WTC11 (cell line): ENCODE results near the gene SLC27A6. TPM values are rescaled to one million over a fixed set of nuclear protein-coding genes. Genes with fewer than 3 reads are reported as not detected.

Experiments used
- ATAC-seq: fragments of 200-7000 bp; cut with Tn5 transposase; 2 replicates; pipeline ENCODE4 v1.10.0; 2021; ENCODE audit warnings: mild to moderate bottlenecking, moderate library complexity
- CTCF ChIA-PET: fragments of 300-600 bp; sonication (Branson Sonifier 250); formaldehyde crosslinking; loops from one replicate; lab custom pipeline; 2021; ENCODE audit warnings: antibody characterized with exemption; lab: Charles Lee
- POLR2A ChIA-PET: fragments of 350-600 bp; sonication (Branson Sonifier 250); formaldehyde crosslinking; loops from one replicate; lab custom pipeline; 2021; ENCODE audit warnings: antibody characterized with exemption; lab: Charles Lee
- DNase-seq: peaks from one replicate; pipeline ENCODE4 v3.0.0; 2021; ENCODE audit warnings: low spot score
- H3K27ac Mint-ChIP-seq: 2 replicates; pipeline ENCODE4 v1.8.0; 2021; ENCODE audit warnings: mixed read lengths
- H3K27me3 Mint-ChIP-seq: 2 replicates; pipeline ENCODE4 v1.8.0; 2021; ENCODE audit warnings: low read depth, mild to moderate bottlenecking, moderate library complexity, mixed read lengths
- H3K36me3 Mint-ChIP-seq: 2 replicates; pipeline ENCODE4 v1.8.0; 2021; ENCODE audit warnings: mixed read lengths
- H3K4me1 Mint-ChIP-seq: 2 replicates; pipeline ENCODE4 v1.8.0; 2022; ENCODE audit warnings: mixed read lengths
- H3K4me3 Mint-ChIP-seq: 2 replicates; pipeline ENCODE4 v1.8.0; 2021; ENCODE audit warnings: mild to moderate bottlenecking, moderate library complexity, mixed read lengths
- H3K9me3 Mint-ChIP-seq: 2 replicates; pipeline ENCODE4 v1.8.0; 2021; ENCODE audit warnings: mixed read lengths
- CREB1 ChIP-seq: sonication (generic); formaldehyde crosslinking; IDR thresholded peaks from 2 replicates; pipeline ENCODE4 v1.8.0; 2023; ENCODE audit warnings: mild to moderate bottlenecking, missing genetic modification reagents
- FOXK1 ChIP-seq: sonication (generic); formaldehyde crosslinking; IDR thresholded peaks from 2 replicates; pipeline ENCODE4 v1.8.0; 2022; ENCODE audit warnings: mild to moderate bottlenecking, moderate library complexity, missing genetic modification reagents
- JAZF1 ChIP-seq: fragments of 250-450 bp; sonication (Bioruptor Pico); IDR thresholded peaks from 2 replicates; pipeline ENCODE4 v1.9.0; 2021; ENCODE audit warnings: moderate library complexity, mild to moderate bottlenecking, inconsistent platforms
- NR3C1 ChIP-seq: sonication (generic); formaldehyde crosslinking; conservative IDR thresholded peaks from 2 replicates; pipeline ENCODE4 v1.8.1; 2023; ENCODE audit warnings: low read depth, mild to moderate bottlenecking, missing genetic modification reagents
- RELA ChIP-seq: sonication (generic); formaldehyde crosslinking; IDR thresholded peaks from 2 replicates; pipeline ENCODE4 v1.8.1; 2022; ENCODE audit warnings: missing genetic modification reagents, mild to moderate bottlenecking, borderline replicate concordance
- ZNF423 ChIP-seq: fragments of 250-450 bp; sonication (Bioruptor Pico); IDR thresholded peaks from 2 replicates; pipeline ENCODE4 v2.1.2; 2022; ENCODE audit warnings: mild to moderate bottlenecking, moderate library complexity
- total RNA-seq: library from RNA; stranded (reverse); gene quantifications from 3 replicates; pipeline ENCODE4 v1.2.3, GENCODE V29; 2021
- TF ChIP-seq, protein P1 (sequence below): sonication (generic); formaldehyde crosslinking; IDR thresholded peaks from 2 replicates; pipeline ENCODE4 v1.8.0; 2022; ENCODE audit warnings: mild to moderate bottlenecking, missing genetic modification reagents
- TF ChIP-seq, protein P2 (sequence below): sonication (generic); formaldehyde crosslinking; IDR thresholded peaks from 2 replicates; pipeline ENCODE4 v1.8.1; 2023; ENCODE audit warnings: mild to moderate bottlenecking, missing genetic modification reagents, moderate library complexity

SLC27A6 gene
- total RNA-seq, 1 experiment from 2014 or later: 3.6 TPM

DNA sequence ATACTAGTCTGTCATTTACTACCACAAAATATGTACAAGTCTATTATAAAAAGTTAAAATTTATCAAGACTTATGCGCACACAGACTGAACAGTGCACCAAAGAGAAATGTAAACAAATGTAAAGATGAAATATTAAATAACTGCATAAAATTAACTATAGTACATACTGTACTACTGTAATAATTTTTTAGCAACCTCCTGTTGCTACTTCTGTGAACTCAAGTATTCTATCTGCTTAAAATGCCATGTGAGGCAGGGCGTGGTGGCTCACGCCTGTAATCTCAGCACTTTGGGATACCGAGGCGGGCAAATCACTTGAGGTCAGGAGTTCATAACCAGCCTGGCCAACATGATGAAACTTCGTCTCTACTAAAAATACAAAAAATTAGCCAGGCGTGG, 115.5 kb downstream of the SLC27A6 start (continued):
- TF ChIP-seq, protein P1, sequence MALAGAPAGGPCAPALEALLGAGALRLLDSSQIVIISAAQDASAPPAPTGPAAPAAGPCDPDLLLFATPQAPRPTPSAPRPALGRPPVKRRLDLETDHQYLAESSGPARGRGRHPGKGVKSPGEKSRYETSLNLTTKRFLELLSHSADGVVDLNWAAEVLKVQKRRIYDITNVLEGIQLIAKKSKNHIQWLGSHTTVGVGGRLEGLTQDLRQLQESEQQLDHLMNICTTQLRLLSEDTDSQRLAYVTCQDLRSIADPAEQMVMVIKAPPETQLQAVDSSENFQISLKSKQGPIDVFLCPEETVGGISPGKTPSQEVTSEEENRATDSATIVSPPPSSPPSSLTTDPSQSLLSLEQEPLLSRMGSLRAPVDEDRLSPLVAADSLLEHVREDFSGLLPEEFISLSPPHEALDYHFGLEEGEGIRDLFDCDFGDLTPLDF (CRISPR knock-in tag): no peak
- TF ChIP-seq CREB1 (CRISPR knock-in tag): no peak
- TF ChIP-seq, protein P2, sequence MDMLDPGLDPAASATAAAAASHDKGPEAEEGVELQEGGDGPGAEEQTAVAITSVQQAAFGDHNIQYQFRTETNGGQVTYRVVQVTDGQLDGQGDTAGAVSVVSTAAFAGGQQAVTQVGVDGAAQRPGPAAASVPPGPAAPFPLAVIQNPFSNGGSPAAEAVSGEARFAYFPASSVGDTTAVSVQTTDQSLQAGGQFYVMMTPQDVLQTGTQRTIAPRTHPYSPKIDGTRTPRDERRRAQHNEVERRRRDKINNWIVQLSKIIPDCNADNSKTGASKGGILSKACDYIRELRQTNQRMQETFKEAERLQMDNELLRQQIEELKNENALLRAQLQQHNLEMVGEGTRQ: no peak
- TF ChIP-seq NR3C1 (CRISPR knock-in tag): no peak

DNA sequence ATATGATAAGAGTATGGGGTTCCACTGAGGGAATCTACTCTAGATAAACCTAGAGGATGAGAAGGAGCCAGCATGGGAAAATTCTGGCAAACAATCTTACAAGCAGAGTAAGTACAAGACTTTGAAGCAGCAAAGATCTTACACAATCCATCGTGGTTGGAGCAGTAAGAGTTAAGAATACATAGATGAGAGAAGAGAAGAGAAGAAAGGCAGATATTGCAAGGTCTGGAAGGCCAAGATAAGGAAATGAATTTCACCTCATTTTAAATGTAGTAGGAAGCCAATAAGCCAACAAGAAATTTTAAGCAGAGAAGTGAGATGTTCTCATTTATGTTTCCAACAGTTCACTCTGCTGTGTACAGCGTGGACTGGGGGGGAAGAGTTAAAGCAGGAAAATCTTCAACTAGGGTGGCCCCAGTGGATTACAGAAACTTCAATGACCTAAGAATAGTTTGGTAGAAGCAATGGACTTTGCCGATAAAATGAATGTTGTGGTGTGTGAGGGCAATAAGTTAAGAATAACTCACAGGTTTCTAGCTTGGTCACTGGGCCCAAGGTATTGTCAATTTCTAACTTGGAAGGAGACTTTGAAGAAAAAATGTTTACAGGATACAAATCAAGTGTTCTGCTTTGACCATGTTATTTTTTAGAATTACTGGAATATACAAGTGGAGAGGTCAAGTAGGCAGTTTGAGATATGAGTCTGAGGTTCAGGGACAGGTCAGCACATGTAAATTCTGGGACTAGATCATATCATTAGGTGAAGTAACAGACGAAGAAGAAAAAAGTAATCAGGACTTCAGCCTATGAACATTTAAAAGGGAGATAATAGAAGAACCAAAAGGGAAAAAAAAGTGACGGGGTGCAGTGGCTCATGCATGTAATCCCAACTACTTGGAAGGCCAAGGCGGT, 117.2 kb downstream of the SLC27A6 start:
- no peak for DNase-seq
- ChIA-PET POLR2A (no interaction called here), CTCF (interaction anchor here (0.5 kb wide), 1 partner anchor 176 kb away, joined by 3 read pairs; no protein-coding TSS in a partner anchor)
- Mint-ChIP-seq H3K4me1 (no peaks in the 10 kb centered on the region), H3K9me3 (no peaks in the 10 kb centered on the region), H3K4me3 (no peak overlapping the region), H3K27me3 (no peaks in the 10 kb centered on the region; the same call in 1 of the 2 replicates), H3K36me3 (no peaks in the 10 kb centered on the region), H3K27ac (no peak overlapping the region)
- ATAC-seq: no peak
- TF ChIP-seq ZNF423 (CRISPR knock-in tag) (no peak), RELA (no peak), JAZF1 (CRISPR knock-in tag) (no peak), FOXK1 (CRISPR knock-in tag) (no peak)

Other genes with a start within 250 kb of the SLC27A6 start
- 24.9 to 28.0 TPM (median 25.2 TPM) in 3 replicates for gene ISOC1, start 129.3 kb downstream of the SLC27A6 start, total RNA-seq